Activated gamma-delta T cell treated with Interleukin-2 at 50 U/mL for 16 hours (primary cell): ENCODE results near the gene OAS1.
"Not testable (repeated sequence)": the region's sequence is repeated elsewhere in the genome, so short reads cannot be mapped to it uniquely, and the experiment has no call there.

ENCODE experiments used
- DNase-seq: peaks from one replicate; pipeline ENCODE4 v3.0.0-alpha.2; 2020

OAS1 gene

GRCh38 chr12:112937741-112938719, 31.3 kb downstream of the OAS1 start, which contains the start of gene OAS3:
Gene OAS3, plus strand, starts transcription at chr12:112938474. Its CDS starts 57 bp downstream, at chr12:112938531.
- peak; percentile 49 for DNase-seq

- no peak for DNase-seq
Observed at GRCh38 chr12:112938751-112939150, 32.0 kb downstream of the OAS1 start.

GRCh38 chr12:112939761-112940381, 33.1 kb downstream of the OAS1 start:
- no peak for DNase-seq

GRCh38 chr12:112941528-112942335, 35.0 kb downstream of the OAS1 start:
- no peak for DNase-seq

- DNase-seq, result no peak
Observed at GRCh38 chr12:112942572-112942971, 35.8 kb downstream of the OAS1 start.

GRCh38 chr12:112944024-112944690, 37.4 kb downstream of the OAS1 start:
- no peak for DNase-seq

- no peak for DNase-seq
Observed at GRCh38 chr12:112945515-112945914, 38.8 kb downstream of the OAS1 start.

GRCh38 chr12:112946236-112947000, 39.7 kb downstream of the OAS1 start:
- no peak for DNase-seq

GRCh38 chr12:112947314-112947713, 40.6 kb downstream of the OAS1 start:
- no peak for DNase-seq

- DNase-seq, result no peak
Observed at GRCh38 chr12:112947761-112948160, 41.0 kb downstream of the OAS1 start.

GRCh38 chr12:112948806-112949205, 42.0 kb downstream of the OAS1 start:
- no peak for DNase-seq

GRCh38 chr12:112950701-112951100, 43.9 kb downstream of the OAS1 start:
- DNase-seq, result no peak

GRCh38 chr12:112957125-112957524, 50.4 kb downstream of the OAS1 start:
- DNase-seq, result not testable (repeated sequence)

- no peak for DNase-seq
Observed at GRCh38 chr12:112961074-112961473, 54.3 kb downstream of the OAS1 start.

GRCh38 chr12:112961536-112961935, 54.8 kb downstream of the OAS1 start:
- DNase-seq, result no peak

- DNase-seq, result no peak
Observed at GRCh38 chr12:112962561-112962960, 55.8 kb downstream of the OAS1 start.

- no peak for DNase-seq
Observed at GRCh38 chr12:112963227-112963861, 56.6 kb downstream of the OAS1 start.

- no peak for DNase-seq
Observed at GRCh38 chr12:112964067-112964670, 57.4 kb downstream of the OAS1 start.

GRCh38 chr12:112964915-112965314, 58.2 kb downstream of the OAS1 start:
- no peak for DNase-seq

GRCh38 chr12:112965643-112966042, 58.9 kb downstream of the OAS1 start:
- DNase-seq, result no peak

- DNase-seq, result no peak
Observed at GRCh38 chr12:112967306-112967705, 60.5 kb downstream of the OAS1 start.
